Endometrial microvascular endothelial cells (primary cell): Measurements from ENCODE around the gene SEPHS1. TPM values are rescaled to one million over a fixed set of nuclear protein-coding genes. Genes with fewer than 3 reads are reported as not detected.
"Not testable (repeated sequence)": the region's sequence is repeated elsewhere in the genome, so short reads cannot be mapped to it uniquely, and the experiment has no call there.

ENCODE experiments used
- in situ Hi-C: cut with HindIII; loops from 2 replicates; pipeline ENCODE4 v1.10.0; 2017; ENCODE audit warnings: low sequenced_read_pairs, low pct_unique_long_range_greater_than_20kb; ENCODE audit errors: inconsistent ontology term
- total RNA-seq: library from RNA; depleted of rRNA; stranded (reverse); fragments of >200 nt; gene quantifications from one replicate; pipeline ENCODE4 v1.2.3, GENCODE V29; 2015; ENCODE audit errors: inconsistent ontology term

The SEPHS1 gene
- 80.7 TPM for total RNA-seq

GRCh38 chr10:13348216-13349017 lies at the start of gene SEPHS1:
TSS of gene SEPHS1 (minus strand) at chr10:13348293. CDS start at chr10:13344950, 3,343 bp downstream.
- in situ Hi-C loops = no loop called here

DNA sequence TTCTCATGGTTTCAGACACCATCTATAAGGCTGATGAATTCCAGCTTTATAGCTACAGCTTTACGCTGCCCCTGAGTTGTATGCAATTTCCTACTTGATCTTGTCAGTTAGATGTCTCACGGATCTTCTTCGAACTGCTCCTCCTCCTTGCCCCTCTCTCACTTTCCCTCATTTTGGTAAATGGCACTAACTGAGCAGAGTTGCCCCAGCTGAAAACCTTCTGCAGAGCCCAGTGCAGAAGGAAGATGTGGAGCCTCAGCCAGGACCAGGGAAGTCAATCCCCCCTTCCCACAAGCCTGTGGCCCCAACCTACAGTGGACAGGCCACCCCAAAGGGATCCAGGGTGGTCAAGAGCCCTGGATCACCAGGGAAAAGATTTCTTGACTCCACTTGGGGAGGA lies 49.0 kb upstream of the SEPHS1 start:
- in situ Hi-C loops = no loop called here

DNA sequence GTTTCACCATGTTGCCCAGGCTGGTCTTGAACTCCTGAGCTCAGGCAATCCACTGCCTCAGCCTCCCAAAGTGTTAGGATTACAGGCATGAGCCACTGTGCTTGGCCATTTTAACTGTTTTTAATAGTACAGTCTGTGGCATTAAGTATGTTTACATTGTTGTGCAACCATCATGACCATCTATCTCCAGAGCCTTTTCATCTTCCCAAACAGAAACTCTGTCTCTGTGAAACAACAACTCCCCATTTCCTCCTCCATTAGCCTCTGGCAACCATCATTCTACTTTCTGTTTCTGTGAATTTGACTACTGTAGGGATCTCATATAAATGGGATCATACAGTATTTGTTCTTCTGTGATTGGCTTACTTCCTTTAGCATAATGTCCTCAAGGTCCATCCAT lies 48.3 kb upstream of the SEPHS1 start:
- in situ Hi-C loops = no loop called here

- in situ Hi-C loops = no loop called here
Measured at GRCh38 chr10:13395540-13395939, 47.4 kb upstream of the SEPHS1 start.

GRCh38 chr10:13393640-13394039 lies 45.5 kb upstream of the SEPHS1 start:
- in situ Hi-C loops = no loop called here

GRCh38 chr10:13392701-13393100 lies 44.6 kb upstream of the SEPHS1 start:
- in situ Hi-C loops = no loop called here

DNA sequence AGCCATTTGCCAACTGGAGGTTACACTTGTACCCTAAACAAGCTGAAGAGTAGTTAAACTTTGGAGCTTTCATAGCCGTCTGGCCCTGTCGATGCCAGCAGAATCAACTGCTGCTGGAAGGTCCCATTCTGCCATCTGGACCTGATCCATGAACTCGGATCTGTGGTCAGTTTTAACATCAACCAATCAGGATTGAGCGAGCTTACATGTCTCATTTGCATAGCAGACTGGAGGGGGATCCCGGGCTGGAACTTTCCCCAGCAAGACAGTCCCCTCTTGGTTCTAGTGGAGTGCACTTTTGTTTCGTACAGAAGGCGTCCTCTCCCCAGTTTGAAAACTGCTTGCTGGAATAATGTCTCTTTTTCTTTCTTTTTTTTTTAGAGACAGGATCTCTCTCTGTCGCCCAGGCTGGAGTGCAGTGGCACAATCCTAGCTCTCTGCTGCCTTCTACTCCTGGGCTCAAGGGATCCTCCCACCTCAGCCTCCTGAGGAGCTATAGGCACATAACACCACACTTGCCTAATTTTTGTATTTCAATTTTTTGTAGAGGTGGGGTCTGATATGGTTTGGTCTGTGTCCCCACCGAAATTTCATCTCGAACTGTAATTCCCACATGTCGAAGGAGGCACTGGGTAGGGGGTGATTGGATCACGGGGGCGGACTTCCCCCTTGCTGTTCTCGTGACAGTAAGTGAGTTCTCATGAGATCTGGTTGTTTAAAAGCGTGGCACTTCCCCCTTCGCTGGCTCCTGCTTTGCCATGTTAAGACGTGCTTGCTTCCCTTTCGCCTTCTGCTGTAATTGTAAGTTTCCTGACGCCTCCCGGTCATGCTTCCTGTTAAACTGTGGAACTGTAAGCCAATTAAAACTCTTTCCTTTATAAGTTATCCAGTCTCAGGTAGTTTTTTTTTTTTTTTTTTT lies 42.8 kb upstream of the SEPHS1 start:
- in situ Hi-C loops = no loop called here

DNA sequence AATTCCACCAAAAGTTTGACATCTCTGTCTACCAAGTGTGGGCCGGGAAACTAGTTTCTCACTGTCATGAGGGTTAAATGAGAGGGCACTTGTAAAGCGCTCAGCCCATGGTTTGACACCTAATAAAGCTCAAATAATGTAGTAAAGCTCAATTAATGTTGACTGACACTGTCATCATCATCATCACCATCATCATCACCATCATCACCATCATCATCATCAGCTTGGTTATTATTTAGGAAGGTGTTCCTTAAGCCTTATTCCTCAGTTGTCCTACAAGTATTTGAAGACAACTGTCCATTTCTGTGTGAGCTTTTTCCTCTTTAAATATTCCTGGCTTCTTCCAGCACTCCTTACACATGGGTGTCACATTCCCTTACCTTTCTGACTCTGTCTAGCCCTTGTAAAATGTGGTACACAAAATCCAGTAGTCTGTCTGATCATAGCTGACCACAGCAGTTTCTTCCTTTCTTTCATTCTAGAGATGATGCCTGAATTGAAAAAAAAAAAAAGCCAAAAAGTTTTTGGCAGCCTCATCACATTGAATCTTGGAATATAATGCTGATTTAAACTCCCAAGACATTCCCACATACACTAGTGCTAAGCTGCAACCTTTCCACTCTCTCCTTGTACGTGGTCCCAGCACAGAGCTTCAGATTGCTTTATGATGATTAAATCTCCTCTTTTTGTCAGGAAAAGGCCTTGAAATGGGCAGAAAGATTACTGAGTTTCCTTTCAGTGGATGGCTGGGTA lies 40.6 kb upstream of the SEPHS1 start:
- in situ Hi-C loops = no loop called here

DNA sequence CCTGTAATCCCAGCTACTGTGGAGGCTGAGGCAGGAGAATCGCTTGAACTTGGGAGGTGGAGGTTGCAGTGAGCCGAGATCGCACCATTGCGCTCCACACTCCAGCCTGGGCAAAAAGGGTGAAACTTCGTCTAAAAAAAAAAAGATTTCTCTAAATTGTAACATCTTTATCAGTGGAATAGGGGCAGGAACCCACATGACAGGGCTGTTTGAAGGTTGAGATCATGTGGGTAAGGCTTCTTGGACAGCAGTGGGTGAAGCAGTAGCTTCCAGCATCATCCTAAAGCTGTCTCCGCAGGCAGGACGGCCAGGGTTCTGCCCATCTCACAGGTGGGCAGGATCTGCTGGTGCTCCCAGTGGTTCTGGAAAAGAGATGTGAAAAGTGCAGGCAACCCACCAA lies 37.9 kb upstream of the SEPHS1 start:
- in situ Hi-C loops = no loop called here

DNA sequence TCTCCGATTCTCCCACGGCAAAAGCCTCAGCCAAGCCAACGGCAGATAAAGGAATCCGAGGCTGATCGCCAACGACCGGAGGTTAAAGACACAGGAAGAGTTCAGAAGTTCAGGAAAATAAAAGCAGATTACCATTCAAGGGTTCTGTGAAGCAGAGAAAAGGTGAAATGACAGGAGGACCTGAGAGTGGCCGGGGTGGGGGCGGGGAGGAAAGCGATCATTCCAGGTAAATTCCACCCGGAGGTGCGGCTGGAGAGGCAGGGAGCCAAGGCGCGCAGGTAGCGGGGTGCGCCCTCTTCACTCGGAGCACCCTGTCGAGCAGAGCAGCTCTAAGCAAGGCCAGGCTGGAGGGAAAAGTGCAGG lies 35.3 kb upstream of the SEPHS1 start:
- in situ Hi-C loops = no loop called here

DNA sequence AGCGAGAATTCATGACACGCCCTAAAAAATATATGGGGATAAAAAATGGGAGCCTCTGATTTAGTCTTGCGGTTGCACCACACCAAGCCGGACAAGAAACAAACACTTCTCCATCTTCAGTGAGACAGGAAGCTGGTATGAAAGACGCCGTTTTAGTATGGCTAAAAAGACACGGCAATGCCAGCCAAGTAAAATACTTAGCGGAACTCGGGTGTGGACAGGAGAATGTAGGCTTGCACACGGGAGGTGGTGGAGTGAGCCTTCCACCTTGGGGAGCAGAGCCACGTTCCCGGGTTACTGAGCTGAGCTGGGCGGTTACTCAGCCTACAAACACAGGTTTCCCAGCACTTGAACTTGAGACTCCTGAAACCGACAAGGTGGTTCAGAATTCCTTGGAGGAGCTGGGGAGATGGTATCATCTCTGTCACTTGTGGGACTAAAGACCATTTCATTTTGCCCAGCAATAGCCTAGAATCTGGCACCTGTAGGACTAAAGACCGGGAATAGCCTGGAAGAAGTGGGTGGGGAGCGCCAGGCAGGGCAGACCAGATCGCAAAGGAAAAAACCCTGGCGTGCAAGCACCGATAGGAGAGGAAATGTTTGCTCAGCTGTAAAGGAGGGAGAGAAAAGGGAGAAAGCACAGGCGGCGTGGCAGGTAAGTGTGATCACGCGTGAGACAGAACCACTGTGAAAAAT lies 34.8 kb upstream of the SEPHS1 start:
- in situ Hi-C loops = no loop called here

DNA sequence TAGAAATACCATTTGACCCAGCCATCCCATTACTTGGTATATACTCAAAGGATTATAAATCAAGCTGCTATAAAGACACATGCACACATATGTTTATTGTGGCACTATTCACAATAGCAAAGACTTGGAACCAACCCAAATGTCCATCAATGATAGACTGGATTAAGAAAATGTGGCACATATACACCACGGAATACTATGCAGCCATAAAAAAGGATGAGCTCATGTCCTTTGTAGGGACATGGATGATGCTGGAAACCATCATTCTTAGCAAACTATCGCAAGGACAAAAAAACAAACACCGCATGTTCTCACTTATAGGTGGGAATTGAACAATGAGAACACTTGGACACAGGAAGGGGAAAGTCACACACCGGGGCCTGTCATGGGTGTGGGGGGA lies 31.0 kb upstream of the SEPHS1 start:
- in situ Hi-C loops = not testable (repeated sequence)

DNA sequence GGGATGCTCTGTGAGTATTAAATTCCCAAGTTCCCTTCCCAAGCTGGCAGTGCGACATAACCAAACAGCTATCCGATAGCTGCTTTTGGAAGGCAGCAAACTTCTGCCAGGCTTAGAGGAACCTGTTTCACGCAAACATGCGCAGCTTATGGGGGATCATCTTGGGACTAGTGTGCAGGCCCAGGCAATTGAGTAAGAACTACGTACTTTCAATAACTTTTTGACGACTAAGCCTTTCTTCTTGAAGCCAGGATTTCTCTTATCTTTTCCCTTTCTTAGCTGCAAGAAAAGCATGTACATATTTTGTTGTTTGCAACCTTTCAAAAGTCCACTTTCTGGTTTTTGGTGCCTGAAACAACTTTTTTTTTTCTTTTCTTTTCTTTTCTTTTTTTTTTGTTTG lies 28.7 kb upstream of the SEPHS1 start:
- in situ Hi-C loops = no loop called here

DNA sequence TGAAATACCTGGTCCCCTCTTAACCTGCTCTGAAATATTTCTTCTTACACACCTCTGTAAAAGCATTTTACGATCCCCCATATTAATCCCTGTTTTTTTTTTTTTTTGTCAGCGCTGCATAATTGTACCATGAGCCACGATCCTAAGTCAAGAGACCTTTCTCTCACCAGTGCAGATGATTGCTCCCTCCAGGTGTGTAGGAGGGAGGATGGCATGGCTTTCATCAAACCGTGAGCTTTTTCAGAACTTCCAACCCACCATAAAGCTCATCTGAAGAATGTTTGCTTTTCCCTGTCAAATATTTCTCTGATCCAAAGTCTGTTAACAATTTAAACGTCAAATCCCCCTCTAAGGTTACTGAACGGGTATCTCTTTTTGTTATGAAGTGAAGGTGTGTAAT lies 28.2 kb upstream of the SEPHS1 start:
- in situ Hi-C loops = no loop called here

DNA sequence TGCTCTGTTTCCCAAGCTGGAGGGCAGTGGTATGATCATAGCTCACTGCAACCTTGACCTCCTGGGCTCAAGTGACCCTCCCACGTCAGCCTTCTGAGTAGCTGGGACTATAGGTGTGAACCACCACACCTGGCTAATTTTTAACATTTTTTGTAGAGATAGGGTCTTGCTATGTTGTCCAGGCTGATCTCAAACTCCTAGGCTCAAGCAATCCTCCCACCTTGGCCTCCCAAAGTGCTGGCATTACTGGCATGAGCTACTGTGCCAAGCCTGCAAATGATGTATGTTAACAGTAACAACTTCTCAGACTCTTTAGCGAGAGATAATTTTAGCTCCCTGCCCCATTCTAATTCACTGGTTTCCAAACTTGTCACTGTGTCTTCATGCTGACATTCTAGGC lies 27.7 kb upstream of the SEPHS1 start:
- in situ Hi-C loops = no loop called here

DNA sequence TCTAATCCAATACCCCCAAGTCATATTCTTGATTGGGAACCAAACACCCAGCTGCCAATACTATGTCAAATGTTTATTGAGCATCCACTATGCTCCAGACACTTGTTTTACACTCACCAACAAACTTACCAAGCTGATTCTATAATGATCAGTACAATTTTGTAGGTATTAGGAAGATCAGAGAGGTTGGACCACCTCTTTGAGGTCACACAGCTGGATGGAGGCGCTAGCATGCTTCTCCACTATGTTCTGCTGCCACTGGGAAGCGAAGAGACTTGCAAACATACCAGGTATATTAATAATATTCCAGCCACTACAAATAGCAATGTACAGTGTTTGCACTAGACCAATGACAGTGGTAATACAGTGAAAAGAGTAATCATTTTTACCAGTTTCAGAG lies 25.6 kb upstream of the SEPHS1 start:
- in situ Hi-C loops = no loop called here

DNA sequence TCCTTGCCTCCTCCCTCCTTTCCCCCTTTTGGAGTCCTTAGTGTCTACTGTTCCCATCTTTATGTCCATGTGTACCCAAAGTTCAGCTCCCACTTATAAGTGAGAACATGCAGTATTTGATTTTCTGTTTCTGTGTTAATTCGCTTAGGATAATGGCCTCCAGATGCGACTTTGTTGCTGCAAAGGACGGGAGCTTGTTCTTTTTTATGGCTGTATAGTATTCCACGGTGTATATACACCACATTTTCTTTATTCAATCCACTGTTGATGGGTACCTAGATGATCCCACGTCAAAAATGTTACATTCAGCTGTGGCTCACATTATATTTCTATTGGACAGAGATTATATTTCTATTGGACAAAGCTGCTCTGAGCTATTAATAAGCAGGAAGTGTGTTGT lies 24.4 kb upstream of the SEPHS1 start:
- in situ Hi-C loops = no loop called here

GRCh38 chr10:13371897-13372470 lies 23.9 kb upstream of the SEPHS1 start:
- in situ Hi-C loops = no loop called here

GRCh38 chr10:13366891-13367290 lies 18.8 kb upstream of the SEPHS1 start:
- in situ Hi-C loops = no loop called here
